ENCODE data around the gene GSTA3.
"Not testable (repeated sequence)": the region's sequence is repeated elsewhere in the genome, so short reads cannot be mapped to it uniquely, and the experiment has no call there.

GSTA3 gene

DNA sequence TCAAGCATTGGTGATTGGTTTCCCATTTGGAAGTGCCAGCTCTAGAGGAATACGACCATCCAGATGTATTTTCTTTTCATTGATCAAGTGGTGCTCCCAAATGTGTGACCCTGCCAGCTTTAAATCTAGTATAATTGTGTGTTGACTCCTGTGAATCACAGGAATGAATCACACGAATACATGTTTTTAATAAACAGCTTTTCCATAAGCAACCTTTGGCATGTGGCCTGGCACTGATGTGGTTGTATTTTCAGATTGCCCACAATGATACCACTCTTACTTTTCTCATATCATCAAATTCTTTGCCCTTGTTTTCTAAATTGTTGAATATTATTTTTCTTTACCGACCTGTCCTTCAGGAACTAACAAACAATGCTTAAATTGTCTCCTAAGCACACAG is 367 bp downstream of the GSTA3 start:
- no peak for DNase-seq

DNA sequence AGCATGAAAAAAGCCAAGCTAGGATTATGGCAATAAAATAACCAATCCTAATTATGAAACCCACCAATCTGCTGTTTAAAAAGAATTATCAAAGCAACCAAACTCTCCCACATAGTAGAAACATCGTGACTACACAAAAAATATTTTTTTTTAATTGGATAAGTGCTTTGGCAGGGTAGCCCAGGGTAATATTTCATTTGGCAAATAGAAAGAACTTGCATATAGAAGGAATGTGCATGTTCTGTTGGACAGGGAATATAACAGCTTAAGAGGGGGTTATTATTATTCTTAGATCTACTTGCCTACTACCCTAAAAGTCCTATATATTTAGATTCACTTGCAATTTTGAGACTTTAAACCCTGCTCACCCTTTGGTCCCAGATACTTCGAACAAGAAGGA is 972 bp downstream of the GSTA3 start:
- no peak for DNase-seq

DNA sequence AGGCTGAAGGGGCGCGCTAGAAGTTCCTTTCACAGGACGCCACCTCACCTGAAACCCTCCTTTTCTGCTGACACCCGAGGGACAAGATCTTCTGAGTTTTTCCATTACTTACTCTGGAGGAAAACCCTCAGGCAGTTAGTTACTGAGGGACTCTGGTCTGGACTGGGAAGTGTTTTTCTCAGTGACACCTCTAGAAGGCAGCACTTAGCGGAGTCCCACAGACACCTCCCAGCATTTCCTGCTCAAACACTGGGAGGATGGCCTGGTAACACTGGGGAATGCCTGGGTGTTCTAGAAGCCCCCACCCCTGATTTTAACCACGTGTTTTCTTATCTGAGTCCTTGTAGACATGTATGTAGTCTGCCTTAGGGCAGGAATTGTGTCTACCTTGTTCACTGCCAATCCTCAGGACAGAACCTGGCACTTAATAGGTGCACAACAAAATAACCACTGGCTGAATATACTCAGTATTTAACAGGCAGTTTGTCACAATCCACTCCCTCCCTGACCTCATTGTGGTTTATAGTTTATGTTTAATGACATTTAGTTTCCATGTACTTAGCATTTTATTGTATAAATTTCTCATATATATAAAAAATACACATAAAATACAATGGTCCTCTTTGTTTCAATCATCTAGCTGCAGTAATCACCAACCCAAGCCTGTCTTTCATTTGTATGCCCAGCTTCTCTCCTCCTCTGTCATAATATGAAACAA is 4.8 kb downstream of the GSTA3 start:
- no peak for DNase-seq

DNA sequence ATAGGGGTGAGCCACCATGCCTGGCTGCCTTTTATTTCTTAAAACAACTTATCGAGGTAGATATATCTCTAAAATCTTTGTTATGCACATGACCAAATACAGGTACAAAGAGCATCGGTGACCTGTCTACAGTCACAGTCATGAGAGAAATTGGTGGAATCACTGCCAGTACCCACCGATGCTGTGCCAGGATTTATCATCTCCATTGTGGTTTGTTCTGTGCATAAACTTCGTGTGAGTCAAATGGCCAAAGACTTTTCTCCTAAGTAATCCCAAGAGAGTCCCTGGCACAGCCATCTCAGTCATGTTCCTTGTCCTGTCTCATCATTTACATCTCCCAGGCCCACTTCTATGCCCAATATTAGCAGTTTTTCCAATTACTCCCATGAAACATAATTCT is 9.0 kb downstream of the GSTA3 start:
- DNase-seq = no peak

DNA sequence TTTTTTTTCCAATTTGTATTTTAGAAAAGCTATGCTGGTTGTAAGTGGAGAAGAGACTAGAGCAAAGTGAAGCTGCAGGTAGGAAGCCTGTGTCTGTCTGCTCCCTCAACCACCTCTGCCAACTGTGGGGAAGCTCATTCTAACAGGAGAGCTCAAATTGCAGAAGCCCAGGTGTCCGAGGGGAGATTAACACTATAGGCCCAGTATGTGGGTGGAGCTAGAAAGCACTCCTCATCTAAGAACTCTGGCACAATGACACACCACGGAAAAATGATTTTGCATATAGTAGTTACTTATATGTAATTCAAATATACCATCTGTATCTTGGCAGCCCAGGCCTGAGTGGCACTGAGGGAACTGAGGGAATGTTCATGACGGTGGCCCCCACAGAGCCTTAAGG is 13.7 kb downstream of the GSTA3 start:
- not testable (repeated sequence) for DNase-seq

DNA sequence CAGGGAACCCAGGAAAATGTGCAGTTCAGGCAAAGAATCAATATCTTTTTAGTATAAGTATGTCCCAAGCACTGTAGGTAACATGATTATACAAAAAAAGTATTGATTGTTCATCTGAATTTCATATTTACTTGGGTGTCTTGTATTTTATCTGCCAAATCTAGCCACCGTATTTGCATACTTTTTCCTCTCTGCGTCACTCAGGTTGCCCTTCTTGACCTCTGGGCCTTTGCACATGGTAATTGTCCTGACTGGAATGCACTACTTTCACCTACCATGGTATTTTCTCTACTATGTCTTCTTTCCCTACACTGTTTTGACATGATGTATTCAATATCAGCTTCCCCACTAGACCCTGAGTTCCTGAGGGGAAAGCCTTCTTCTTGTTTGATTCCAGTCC is 15.2 kb downstream of the GSTA3 start:
- DNase-seq = no peak

DNA sequence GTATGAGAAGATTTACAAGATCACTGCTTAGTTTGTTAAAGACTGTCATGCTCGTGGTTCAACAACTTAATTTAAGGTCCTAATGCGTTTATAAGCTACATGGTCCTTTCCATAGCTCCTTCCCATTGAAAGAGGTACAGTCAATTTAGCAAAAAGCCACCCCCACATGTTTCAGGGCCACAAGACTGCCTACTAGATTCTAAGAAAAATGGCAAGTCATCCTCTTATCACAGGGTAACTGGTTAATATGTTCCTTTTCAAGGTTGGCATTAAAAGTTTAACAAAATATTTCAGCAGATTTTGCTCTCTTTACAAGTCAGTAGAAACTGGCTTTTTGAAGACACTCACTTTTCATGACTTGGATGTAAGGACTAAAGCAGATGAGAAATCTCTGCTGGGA is 15.7 kb downstream of the GSTA3 start:
- no peak for DNase-seq

DNA sequence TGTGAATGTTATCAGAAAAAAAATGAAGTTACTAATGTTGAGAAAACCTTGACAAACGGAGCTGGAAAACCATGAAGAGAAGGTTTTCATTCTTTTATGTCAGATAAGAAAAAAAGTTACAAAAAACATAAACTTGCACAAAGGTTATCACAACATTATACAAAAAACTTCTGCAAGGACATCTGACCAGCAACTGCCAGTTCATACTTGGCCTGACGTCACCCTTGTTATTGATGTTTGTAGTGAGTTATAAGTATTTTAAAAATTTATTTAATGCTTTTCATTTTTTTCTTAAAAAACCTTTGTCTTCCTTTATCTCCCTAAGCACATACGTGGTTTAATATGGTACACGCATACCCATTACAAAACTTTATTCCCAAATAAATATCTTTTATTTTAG is 16.3 kb downstream of the GSTA3 start:
- DNase-seq = no peak

DNA sequence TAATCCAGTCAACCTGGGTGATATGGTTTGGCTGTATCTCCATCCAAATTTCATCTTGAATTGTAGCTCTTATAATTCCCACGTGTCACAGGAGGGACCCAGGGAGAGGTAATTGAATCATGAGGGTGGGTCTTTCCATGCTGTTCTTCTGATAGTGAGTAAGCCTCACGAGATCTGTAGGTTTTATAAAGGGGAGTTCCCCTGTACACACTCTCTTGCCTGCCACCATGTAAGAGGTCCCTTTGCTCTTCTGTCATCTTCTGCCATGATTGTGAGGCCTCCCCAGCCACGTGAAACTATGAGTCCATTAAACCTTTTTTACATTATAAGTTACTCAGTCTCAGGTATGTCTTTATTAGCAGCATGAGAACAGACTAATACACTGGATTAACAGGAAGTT is 19.5 kb downstream of the GSTA3 start:
- no peak for DNase-seq

DNA sequence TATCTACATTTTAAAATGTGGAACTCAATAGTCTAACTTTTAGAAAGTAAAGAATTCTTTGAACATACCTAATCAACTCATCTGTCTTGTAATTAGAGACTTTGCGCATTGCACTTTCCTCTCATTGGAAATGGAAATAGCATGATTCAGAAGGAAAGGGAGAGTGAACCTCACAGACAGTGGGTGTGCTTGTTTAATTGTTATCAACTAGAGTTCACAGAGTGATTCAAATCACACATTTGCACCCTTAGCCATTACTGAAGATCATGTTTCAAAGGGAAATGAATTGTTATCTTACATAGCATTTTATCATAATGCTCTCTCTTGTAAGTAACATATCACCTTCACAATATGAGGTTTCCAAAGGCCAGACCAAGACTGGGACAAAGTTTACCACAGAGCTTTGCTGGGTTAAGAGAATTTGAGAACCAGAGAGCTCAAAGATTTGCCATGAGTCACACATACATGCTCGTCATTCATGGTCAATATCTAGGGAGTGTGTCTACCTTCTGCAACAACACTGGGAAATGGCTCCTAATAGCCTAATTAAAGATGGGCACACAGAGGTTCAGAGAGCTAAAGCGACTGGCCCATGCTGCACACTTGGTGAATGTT is 21.5 kb downstream of the GSTA3 start:
- DNase-seq = no peak

DNA sequence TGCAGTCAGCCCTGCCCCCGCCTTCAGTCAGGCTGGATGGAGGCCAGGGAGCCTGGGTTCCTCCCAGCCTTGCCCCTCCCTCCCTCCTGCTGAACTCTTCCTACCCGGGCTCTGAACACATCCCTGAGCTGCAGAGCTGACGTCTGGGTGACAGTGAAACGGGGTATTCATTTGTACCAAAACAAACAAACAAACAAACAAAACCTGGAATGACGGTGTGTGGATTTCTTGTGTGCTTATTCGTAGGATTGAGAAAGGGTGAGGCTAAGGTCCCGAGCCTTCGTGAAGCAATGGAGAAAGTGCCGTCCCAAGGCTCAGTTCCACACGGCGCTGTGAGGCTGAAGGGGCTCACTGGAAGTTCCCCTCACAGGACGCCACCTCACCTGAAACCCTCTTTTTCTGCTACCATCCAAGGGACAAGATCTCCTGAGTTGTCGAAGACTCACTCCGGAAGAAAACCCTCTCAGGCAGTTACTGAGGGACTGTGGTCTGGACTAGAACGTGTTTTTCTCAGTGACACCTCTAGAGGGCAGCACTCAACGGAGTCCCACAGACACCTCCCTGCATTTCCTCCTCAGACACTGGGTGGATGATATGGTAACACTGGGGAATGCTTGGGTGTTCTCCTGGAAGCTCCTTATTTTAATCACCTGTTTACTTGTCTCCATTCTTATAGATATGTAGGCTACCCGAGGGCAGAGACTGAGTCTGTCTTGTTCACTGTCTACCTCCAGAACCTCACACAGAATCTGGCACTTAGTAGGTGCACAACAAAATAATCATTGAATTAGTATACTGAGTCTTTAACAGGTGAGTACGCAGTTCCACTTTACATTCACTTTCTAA is 27.3 kb downstream of the GSTA3 start:
- DNase-seq = peak; percentile 43

DNA sequence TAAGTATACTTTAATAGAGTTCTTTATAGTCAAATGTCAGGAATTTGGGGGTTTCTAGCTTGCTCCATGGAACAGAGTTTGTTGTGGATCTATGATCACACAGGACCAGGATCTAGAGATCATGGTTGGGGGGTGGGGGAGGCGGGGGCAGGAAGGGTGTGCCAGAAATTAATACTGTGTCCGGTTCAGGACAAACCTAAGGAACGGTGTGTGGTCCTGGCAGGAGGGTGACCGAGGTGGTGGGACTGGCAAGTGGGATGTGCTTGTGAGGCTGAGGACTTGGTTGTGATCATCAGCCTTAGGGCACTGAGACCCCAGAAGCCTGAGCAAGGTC is 27.9 kb downstream of the GSTA3 start:
- DNase-seq = no peak

DNA sequence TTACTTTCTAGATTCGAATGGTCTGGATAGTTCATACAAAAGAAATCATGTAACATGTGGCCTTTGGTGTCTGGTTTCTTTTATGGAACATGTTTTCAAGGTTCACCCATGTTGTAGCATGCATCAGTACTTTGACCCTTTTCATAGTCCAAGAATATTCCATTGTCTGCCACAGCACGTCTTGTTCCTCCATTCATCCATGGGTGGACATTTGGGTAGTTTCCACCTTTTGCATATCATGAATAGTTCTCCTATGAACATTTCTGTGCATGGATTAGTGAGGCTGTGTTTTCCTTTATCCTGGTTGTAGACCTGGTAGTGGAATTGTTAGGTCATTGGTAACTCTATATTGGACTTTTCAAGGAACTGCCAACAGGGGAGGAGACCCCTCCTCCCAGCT is 31.7 kb downstream of the GSTA3 start:
- DNase-seq = no peak

DNA sequence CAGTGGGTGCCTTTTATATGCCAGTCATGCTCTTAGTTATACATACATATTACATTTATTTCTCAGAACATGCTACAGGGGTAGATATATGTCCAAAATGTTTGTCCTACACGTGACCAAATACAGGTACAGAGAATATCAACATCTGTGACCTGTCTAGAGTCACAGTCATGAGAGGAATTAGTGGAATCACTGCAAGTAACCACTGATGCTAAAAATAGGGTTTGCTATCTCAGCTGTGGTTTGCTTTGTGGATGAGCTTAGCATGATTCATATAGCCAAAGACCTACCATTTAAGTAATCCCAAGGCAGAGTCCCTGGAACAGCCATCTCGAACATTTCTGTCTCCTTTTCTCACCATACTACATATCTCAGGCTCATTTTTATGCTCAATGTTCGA is 32.3 kb downstream of the GSTA3 start:
- no peak for DNase-seq

DNA sequence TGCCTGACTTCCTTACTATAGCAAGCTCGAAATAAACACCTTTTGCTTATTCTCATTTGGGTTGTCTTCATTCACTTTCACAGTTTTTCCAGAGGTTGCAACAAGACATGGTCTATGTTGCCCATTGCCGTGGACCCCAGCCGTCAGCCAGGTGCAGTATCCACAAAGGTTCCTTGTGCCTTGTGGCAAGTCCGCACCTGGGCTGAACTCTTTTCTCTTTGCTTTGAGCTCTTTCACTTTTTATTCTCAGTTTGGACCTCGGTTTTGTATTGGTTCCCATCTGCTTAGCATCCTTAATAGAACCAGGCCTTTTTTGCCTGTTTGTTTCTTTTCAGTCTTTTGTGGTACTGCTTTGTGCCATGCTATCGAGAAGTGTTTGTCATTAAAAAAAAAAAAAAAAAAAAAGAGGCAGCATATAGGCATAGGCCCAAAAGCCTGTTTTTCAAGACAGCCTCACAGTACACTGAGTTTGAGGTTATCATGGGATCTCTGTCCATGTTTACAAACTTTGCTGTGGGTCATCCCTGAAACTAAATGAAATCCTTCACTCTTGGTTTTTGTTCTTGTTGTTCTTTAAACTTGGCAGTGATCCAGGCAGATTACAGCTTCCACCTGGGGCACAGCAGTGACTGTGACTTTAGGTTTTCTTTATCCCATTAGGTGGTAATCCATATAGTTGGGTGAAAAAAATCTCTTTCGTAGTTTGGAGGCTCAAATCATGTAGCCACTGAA is 33.3 kb downstream of the GSTA3 start:
- DNase-seq = no peak

DNA sequence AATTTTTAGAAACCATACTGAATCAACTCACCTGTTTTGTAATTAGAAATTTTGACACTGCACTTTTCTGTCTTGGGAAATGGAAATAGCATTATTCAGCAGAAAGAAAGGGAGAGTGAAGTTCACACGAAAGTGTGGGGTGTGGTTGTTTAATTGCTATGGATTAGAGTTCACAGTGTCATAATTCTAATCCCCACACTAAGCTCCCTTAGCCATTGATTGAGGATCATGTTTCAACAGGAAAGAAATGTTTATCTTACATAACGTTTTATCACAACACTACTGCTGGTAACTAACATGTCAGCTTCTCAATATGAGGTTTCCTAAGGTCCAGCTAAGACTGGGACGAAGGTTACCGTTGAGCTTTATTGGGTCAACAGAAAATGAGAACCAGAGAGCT is 37.5 kb downstream of the GSTA3 start:
- DNase-seq = no peak

DNA sequence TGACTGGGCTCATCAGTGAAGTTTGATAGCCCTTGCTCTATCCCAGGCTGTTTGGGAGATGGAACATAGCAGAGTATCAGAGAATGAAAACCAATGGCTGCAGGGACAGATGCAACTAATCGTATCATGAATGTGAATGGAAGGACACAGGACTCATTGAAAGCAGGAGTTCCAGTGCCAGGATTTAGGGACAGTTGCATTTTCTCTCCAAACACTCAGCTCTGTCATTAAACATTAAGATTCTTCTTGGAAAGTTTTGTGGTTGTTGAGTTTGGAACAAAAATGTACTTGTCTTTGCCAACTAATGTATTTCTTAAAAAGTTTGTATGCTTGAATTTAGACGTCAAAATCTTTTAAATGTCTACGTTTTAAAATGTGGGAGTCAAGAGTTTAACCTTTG is 37.9 kb downstream of the GSTA3 start:
- DNase-seq = no peak

DNA sequence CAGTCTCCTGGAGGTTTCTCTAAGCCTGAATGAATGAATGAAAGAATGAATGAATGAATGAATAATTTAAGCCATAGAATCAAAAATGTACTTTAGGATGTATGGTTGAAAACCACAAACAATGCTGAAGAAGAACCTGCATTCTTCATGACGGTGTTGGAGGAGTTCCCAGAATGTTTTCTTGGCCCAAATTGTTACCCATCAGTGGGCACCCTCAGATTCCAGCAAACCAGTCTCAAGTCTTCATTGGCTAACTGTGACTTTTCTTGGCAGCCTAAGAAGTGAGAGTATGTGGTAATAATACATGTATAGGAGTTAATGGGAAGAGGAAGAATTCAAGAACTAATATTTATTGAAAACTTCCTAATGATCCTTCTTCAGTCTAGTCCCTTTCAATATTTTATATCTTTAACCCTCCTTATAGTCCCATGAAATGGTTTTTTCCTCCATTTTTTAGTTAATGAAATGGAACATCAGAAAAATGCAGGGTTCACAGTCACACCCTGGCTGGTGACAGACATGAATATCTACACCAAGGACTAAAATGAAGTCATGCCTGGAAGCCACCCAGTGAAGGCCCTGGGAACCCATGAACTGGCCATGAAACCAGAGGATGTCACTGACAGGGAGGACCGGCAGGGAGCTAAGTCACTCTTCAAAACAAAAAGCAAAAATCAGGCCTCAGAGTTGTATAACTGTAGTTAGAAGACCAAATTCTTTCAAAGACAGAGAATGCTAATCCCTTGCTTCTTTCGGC is 39.0 kb downstream of the GSTA3 start:
- DNase-seq = not testable (repeated sequence)

DNA sequence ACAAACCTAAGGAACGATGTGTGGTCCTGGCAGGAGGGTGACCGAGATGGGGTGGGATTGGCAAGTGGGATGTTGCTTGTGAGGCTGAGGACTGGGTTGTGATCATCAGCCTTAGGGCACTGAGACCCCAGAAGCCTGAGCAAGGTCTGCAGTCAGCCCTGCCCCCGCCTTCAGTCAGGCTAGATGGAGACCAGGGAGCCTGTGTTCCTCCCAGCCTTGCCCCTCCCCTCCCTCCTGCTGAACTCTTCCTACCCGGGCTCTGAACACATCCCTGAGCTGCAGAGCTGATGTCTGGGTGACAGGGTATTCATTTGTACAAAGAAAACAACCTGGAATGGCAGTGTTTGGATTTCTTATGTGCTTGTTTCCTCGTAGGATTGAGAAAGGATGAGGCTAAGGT is 40.6 kb downstream of the GSTA3 start:
- DNase-seq = not testable (repeated sequence)

DNA sequence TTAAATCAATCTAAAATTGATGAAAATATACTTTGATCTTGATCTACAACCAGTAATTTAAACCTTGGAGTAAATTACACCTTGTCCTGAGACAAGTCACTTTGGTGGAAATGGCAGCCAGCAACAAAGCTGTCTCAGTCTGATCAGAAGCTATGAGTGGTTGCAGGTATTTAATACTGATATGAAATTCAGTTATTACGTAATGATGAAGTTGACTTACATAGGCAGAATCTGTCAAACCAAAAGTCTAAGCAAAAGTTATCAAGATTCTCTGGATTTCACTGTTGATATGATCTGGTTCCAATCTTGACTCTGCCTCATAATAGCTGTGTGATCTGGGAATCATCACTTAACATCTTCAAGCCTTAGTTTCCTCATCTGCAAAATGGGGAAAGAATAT is 41.3 kb downstream of the GSTA3 start:
- DNase-seq = no peak

DNA sequence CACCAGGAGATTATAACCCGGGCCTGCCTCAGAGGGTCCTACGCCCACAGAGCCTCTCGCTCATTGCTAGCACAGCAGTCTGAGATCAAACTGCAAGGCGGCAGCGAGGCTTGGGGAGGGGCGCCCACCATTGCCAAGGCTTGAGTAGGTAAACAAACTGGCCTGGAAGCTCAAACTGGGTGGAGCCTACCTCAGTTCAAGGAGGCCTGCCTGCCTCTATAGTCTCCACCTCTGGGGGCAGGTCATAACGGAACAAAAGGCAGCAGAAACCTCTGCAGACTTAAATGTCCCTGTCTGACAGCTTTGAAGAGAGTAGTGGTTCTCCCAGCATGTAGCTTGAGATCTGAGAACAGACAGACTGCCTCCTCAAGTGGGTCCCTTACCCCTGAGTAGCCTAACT is 48.3 kb downstream of the GSTA3 start:
- DNase-seq = not testable (repeated sequence)

DNA sequence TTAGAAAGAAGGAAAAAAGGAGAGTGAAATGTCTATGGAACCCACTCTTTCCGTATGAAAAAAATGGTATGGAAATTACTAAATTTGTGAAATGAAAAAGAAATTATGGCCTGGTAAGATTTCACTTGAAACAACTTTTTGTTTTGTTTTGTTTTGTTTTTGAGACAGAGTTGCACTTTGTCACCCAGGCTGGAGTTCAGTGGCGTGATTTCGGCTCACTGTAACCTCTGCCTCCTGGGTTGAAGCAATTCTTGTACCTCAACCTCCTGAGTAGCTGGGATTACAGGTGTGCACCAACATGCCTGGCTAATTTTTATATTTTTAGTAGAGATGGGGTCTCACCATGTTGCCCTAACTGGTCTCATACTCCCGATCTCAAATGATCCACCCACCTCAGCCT is 51.1 kb downstream of the GSTA3 start:
- no peak for DNase-seq

DNA sequence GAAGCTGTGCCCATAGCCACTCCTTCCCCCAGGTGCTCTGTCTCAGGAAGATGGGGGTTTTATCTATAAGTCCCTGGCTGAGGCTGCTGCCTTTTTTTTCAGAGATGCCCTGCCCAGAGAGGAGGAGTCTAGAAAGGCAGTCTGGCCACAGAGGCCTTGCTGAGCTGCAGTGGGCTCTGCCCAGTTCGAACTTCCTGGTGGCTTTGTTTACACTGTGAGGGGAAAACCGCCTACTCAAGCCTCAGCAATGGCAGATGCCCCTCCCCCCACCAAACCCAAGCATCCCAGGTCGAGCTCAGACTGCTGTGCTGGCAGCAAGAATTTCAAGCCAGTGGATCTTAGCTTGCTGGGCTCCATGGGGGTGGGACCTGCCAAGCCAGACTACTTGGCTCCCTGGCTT is 53.4 kb downstream of the GSTA3 start:
- not testable (repeated sequence) for DNase-seq
